GM19452 (cell line): ENCODE measurements around the gene CD14.
"Not testable (repeated sequence)": the region's sequence is repeated elsewhere in the genome, so short reads cannot be mapped to it uniquely, and the experiment has no call there.

Experiments used
- ATAC-seq: cut with Tn5 transposase; IDR thresholded peaks from one replicate; pipeline ENCODE4 v1.9.1; 2021; ENCODE audit not compliant: unreplicated experiment

CD14 gene

DNA sequence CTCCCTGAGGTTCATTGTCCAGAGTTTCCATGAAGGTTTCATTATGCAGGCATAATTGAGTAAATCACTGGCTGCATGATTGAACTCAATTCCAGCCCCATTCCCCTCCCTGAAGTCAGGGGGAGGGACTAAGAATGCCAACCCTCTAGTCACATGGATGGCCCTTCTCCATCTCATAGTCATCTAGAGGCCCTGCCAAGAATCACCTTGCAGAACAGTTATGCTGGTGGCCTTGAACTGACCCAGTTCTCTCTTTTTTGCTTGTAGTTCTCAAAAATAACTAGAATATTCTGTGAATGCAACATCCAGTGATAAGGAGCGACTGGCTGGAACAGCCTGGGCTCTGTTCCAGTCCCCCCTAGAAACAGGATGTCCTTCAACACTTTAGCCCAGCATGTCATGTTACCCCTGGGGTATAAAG lies 36.6 kb downstream of the CD14 start:
- no peak for ATAC-seq

GRCh38 chr5:140595538-140596300 lies 37.3 kb downstream of the CD14 start:
- ATAC-seq, result no peak

DNA sequence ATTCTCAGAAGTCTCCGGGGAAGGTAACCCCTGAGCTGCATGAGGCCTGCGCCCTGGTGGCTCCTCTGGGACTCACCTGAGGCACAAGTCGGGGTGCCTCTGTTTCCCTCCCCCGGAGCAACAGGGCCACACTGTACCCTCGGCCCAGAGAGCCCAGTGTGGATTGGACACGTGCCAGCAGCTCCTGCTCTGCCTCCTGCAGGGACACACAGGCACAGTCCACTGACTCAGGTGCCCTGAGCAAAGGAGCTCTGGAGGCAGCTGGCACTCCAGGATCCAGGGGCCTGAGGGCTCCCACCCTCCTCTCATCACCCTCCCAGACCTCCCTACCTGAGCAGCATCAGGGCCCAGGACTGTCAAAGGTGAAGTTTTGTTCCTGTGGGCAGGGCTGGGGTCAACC lies 38.8 kb downstream of the CD14 start:
- no peak for ATAC-seq

- not testable (repeated sequence) for ATAC-seq
Measured at GRCh38 chr5:140593070-140593469, 39.9 kb downstream of the CD14 start.

GRCh38 chr5:140591747-140592372 lies 41.1 kb downstream of the CD14 start:
- no peak for ATAC-seq

DNA sequence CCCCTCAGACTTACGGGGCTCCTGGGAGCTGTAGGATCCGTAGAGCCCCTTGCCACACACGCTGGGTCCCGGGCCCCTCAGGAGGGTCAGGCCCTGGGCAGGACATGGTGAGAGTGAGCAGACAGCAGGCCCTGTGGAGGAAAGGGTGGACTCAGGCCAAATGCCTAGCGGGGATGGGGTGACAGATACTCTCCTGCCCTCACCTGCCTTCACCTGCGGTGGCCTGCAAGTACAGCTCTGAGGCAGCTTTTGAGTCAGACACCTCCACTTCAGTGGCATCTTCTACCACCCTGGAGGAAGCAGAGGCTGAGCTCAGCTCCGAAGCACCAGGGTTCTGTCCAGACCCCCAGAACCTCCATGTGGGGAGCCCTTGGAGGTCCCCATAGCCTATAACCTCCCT lies 42.1 kb downstream of the CD14 start:
- ATAC-seq, result no peak

DNA sequence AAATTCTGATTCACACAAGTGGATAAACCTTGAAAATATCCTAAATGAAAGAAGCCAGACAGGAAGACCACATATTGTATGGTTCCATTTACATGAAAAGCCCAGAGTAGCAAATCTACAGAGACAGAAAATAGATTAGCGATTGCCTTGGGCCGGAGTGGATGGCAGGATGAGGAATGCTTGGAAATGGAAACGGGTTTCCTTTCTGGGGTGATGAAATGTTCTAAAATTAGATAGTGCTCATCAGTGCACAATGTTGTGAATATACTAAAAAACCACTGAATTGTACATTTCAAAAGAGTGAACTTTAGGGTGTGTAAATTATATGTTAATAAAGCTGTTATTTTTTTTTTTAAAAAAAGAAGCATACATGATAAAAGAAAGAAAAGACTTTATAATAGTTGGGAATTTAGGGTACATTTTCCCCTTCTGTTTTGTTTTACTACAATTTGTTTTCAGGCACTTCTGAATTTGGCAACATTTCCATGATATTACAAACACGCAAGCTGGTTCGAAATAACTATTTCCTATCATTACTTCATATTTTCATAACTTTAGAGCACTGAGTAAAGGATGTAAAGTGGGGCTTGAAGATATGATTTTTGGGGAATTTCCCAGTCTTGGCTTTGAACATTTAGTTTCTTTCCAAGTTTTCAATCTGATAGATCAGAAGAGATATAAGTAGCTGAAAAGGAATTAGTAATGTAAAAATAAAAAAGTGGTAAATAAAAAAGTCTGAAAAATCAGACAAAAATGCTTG lies 44.5 kb downstream of the CD14 start:
- no peak for ATAC-seq

- ATAC-seq, result no peak
Measured at GRCh38 chr5:140587495-140587894, 45.5 kb downstream of the CD14 start.
